Measurements from ENCODE around the gene SPATC1L. TPM values are rescaled to one million over a fixed set of nuclear protein-coding genes. Genes with fewer than 3 reads are reported as not detected.
A peak's percentile ranks its signal among the peaks of the same experiment; 100 is the strongest.

SPATC1L gene
- total RNA-seq, 1 experiment from 2014 or later, result 17.2 TPM

GRCh38 chr21:46121286-46122221 lies 62.7 kb downstream of the SPATC1L start:
- DNase-seq (ENCODE audit: low read depth), result no peak

DNA sequence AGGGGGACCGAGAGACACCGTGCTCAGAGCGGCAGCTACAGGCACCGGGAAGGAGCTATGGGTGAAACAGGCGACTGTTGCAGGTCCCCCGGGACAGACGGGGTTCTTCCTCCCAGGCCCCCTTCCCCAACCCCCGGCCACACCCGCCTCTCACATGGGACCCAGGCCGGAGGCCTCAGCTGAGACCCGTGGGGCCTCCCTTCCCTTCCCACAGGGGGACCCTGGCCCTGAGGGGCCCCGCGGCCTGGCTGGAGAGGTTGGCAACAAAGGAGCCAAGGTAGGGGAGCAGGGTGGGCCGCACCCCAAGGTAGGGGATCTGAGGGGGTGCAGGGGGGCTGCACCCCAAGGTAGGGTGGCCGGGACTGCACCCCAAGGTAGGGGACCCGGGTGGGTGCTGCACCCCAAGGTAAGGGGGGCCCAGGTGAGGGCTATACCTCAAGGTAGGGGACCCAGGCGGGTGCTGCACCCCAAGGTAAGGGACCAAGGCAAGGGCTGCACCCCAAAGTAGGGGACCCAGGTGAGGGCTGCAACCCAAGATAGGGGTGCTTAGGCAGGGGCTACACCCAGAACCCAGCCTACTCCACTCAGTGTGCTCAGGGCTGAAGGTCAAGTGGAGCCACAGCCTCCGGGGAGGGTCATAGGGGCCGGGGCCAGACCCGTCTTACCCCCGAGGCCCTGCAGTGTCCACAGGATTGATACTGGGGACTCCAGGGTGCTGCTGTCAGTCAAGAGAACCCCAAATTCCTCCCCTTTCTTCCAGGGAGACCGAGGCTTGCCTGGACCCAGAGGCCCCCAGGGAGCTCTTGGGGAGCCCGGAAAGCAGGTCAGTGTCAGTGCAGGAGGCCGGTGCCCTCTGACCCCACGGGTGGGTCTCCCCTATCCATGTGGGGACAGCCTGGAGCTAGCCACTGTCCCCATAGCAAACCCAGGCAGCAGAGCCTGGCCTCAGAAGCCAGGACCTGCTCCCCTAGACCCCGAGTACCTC lies 63.7 kb downstream of the SPATC1L start:
- DNase-seq (ENCODE audit: low read depth), result no peak

DNA sequence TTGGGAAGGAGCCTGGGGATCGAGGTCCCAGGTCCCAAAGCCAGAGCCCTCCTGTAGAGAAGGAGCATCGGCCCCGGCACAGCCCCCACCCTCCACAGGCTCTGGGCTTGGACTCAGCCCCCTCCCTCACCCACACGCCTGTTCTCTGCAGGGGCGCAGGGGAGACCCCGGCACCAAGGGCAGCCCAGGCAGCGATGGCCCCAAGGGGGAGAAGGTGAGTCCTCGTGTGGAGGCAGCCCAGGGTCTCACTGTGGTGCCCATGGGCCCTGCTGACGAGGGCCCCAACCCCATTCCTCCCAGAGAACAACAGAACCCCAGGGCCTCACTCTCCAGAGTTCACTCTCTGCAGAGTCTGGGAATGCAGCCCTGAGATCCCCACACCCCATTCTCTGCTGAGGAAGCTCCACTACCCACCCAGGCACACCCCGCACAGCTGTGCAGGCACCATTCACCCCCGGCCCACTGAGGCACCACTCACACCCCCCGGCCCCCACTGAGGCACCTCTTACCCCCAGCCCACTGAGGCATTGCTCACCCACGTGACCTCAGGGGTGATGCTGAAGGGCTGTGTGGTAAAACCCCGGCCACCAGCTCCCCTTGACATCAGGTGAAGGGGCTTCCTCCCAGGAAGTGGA lies 64.5 kb downstream of the SPATC1L start:
- DNase-seq (ENCODE audit: low read depth), result no peak

DNA sequence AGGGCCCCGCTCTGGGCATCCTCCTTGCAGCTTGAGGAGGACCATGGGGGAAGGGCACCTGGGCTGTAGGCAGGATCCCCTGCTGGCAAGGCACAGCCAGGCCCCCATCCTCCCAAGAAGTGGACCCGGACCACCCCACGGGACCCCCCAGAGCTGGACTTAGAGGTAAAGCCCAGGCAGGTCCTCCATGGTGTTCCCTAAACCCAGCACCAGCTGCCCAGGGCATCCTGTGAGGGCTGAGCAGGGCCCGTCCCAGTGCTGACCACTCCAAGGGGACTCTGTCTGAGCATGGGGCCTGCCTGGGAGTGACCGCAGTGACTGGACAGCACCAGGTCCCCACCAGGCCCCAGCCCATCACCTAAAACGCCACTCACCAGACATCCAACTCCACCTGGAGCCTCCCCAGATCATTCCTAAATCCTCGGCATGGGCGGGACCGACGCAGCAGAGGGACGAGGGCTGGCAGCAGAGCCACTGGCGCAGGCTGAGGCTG lies 65.1 kb downstream of the SPATC1L start:
- DNase-seq (ENCODE audit: low read depth), result no peak

GRCh38 chr21:46118316-46119143 lies 65.7 kb downstream of the SPATC1L start:
- no peak for DNase-seq (ENCODE audit: low read depth)

DNA sequence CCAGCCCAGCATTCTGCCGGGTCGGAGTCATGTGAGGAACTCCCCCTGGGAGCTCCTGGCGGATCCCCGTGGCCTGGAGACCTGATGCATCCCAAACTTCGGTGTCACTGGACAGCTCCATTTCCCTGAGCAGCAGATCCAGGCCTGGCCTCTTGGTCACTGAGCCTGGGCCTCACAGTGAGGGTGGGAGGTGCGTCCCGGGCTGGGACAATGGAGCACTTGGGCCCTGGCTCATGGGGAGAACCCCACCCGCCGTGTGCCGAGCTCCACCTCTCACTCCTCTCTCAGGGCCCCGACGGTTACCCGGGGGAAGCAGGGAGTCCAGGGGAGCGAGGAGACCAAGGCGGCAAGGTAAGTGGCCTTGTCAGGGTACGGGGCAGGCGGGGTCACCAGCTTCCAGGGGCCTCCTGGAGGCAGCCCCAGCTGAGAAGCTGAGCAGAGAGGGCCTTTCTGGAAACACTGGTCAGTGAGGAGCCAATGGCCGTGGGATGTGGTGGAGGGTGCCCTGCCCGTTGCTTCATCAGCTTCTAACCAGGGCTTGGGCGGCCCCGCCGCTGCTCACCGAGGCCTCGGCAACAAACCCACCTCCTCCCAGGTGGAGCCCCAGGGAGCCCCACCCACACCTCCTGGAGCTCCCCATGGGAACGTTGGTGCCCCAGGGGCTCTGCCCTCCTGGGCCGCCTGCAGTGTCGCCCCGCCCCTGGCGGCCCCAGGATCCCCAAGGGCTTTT lies 66.5 kb downstream of the SPATC1L start:
- DNase-seq (ENCODE audit: low read depth), result no peak

- DNase-seq (ENCODE audit: low read depth), result peak; percentile 98
Observed at GRCh38 chr21:46116776-46117585, 67.3 kb downstream of the SPATC1L start.

DNA sequence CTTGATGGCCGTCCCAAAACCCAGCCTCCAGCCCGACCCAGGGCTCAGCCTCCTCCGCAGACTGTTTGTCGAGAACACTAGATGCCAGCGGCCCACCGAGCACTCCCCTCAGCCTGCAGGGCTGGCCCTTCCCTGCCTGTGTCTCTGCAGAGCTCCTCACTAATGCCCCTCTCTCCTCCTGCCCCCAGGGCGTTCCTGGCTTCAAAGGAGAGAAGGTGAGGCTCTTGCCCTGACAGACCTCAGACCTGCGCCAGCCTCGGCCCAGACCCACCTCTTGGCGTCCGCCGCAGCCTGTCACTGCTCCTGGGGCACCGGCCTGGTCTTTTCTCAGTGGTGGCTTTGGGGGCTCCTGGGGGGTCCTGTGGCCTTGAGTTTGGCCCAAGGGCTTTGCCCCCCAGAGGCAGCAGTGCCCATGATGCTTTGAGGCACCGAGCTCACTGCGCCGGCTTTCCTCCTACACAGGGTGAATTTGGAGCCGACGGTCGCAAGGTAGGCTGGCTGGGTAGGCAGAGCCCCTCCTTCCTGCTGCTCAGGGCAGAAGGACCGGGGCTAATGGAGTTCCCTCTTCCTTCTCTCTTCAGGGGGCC lies 68.0 kb downstream of the SPATC1L start:
- no peak for DNase-seq (ENCODE audit: low read depth)

DNA sequence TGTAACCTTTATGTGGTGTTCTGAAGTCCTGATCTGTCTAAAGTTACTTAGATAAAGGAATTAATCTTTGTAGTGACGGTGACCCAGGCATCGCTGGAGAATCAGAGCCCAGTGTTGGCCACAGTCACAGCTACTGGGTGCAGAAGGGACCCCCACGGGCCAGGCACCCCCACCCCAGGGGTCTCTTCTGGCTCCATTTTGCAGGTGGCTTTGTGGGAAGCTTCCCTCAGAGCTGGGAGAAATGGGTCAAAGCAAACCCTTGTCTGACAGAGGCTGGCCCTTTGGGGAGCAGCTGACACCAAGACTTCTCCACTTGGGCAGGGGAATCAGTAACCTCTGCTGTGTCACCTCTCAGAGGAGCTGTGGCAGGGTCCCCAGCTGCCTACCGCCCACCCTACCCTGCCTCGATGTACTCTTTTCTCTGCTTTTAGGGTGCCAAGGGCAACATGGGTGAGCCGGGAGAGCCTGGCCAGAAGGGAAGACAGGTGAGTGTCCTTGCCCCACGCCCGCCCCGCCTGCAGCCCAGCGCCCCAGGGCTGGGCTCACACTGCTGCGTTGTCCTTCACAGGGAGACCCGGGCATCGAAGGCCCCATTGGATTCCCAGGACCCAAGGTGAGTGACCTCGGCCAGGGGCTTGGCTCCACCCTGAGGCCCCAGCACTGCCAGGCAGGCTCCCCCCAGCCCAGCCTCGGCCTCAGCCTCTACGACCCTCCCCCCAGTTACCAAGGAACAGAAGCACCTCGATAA lies 68.6 kb downstream of the SPATC1L start:
- no peak for DNase-seq (ENCODE audit: low read depth)

DNA sequence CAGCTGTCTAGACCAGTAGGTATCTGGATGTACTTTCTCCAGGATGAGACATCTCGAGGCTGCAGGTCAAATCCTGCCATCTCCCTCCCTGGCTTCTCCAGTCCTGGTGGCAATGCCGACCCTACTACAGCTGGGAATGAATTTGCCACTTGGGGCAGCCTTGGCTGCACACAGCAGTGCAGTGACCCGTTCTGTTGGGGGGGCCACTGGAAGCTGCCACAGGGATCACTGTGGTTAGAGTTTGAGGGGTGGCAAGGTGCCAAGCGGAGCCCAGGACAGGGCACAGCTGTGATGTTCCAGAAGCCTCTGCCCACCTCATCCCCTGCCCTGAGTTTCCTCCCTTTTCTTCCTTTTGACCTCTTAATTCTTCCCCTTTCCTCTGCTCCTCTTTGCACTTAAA lies 69.3 kb downstream of the SPATC1L start:
- peak; percentile 58 for DNase-seq (ENCODE audit: low read depth)

DNA sequence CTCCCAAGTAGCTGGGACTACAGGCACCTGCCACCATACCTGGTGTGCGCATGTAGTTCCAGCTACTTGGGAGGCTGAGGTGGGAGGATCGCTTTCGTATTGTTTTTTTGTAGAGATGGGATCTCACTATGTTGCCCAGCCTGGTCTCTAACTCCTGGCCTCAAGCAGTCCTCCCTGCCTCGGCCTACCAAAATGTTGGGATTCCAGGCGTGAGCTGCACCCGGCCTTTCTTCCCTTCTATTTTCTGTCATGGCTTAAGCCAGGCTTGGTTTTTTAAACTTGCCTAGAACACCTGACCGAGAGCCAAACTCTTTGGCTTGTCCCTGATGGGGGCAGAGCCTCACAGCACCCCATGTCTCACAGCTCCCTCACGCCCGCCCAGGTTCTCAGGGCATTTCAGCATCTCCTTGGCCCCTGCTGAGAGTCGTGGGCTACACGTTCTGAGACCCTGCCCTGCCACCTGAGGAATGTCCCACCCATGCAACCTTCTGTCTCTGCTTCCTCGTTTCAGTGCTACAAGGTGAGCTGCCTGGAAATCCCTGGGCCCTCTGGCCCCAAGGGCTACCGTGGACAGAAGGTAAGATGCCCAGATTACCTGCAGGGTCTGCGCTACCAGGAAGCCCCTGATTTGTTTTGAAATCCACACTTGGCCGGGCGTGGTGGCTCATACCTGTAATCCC lies 70.6 kb downstream of the SPATC1L start:
- DNase-seq (ENCODE audit: low read depth), result no peak

- DNase-seq (ENCODE audit: low read depth), result no peak
Observed at GRCh38 chr21:46112725-46113215, 71.5 kb downstream of the SPATC1L start.

DNA sequence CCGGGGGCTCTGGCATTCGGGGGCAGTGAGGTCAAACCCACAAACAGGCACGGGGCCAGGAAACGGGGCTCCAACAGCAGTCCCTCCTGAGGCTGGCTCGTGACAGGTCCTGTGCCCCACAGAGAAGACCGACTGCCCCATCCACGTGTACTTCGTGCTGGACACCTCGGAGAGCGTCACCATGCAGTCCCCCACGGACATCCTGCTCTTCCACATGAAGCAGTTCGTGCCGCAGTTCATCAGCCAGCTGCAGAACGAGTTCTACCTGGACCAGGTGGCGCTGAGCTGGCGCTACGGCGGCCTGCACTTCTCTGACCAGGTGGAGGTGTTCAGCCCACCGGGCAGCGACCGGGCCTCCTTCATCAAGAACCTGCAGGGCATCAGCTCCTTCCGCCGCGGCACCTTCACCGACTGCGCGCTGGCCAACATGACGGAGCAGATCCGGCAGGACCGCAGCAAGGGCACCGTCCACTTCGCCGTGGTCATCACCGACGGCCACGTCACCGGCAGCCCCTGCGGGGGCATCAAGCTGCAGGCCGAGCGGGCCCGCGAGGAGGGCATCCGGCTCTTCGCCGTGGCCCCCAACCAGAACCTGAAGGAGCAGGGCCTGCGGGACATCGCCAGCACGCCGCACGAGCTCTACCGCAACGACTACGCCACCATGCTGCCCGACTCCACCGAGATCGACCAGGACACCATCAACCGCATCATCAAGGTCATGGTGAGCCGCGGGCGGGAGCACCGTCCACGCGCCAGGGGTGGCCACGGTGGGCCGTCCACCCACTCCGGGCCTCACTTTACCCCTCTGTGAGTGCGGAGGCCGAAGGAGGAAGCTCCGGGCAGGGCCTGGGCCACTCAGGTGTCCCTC lies 72.2 kb downstream of the SPATC1L start:
- no peak for DNase-seq (ENCODE audit: low read depth)

DNA sequence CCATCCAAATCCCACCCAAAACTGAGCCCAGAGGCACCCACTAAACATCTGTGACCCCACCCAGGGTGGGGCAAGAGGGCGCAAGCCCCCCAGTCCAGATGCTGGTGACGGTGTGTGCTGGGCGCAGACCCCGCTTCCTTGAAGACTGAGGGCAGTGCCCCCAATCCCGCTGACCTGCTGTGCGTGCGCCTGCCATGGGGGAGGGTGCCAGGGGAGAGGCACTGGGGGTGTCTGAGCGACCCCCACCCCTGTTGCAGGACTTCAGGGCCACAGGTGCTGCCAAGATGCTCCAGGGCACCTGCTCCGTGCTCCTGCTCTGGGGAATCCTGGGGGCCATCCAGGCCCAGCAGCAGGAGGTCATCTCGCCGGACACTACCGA lies 73.1 kb downstream of the SPATC1L start:
- DNase-seq (ENCODE audit: low read depth), result no peak

All from RPMI7951 (cell line).